HepG2 (cell line): ENCODE data around the gene TARDBP. TPM values are rescaled to one million over a fixed set of nuclear protein-coding genes. Genes with fewer than 3 reads are reported as not detected.

Source experiments
- KDM1A ChIP-seq: IDR thresholded peaks from 2 replicates; pipeline ENCODE4 v1.6.1; 2016; ENCODE audit warnings: missing compliant biosample characterization
- ONECUT2 ChIP-seq: sonication (generic); formaldehyde crosslinking; IDR thresholded peaks from 2 replicates; pipeline ENCODE4 v1.4.0; 2020; ENCODE audit warnings: missing genetic modification reagents
- PCBP1 ChIP-seq: fragments of 200-400 bp; formaldehyde crosslinking; IDR thresholded peaks from 2 replicates; pipeline ENCODE4 v1.6.1; 2017; ENCODE audit warnings: mild to moderate bottlenecking, low read depth, low read length, borderline replicate concordance
- WIZ ChIP-seq: sonication (generic); formaldehyde crosslinking; IDR thresholded peaks from 2 replicates; pipeline ENCODE4 v1.5.1; 2020; ENCODE audit warnings: mild to moderate bottlenecking, missing genetic modification reagents
- ZBTB3 ChIP-seq: sonication (generic); formaldehyde crosslinking; IDR thresholded peaks from 2 replicates; pipeline ENCODE4 v1.4.0; 2020; ENCODE audit warnings: low read depth, mild to moderate bottlenecking, moderate library complexity, missing genetic modification reagents, borderline replicate concordance
- ZFP36L2 ChIP-seq: sonication (generic); formaldehyde crosslinking; IDR thresholded peaks from 2 replicates; pipeline ENCODE4 v1.4.0; 2020; ENCODE audit warnings: missing genetic modification reagents
- ZMYM3 ChIP-seq: sonication (generic); formaldehyde crosslinking; IDR thresholded peaks from 2 replicates; pipeline ENCODE4 v1.5.1; 2020; ENCODE audit warnings: mild to moderate bottlenecking, missing genetic modification reagents
- ZNF101 ChIP-seq: sonication (generic); formaldehyde crosslinking; IDR thresholded peaks from 2 replicates; pipeline ENCODE4 v1.4.0; 2020; ENCODE audit warnings: mild to moderate bottlenecking, low read depth, missing genetic modification reagents, borderline replicate concordance
- ZNF160 ChIP-seq: sonication (generic); formaldehyde crosslinking; IDR thresholded peaks from 2 replicates; pipeline ENCODE4 v1.8.0; 2022; ENCODE audit warnings: mild to moderate bottlenecking, inconsistent platforms, missing genetic modification reagents
- ZNF20 ChIP-seq: sonication (generic); formaldehyde crosslinking; IDR thresholded peaks from 2 replicates; pipeline ENCODE4 v1.4.0; 2020; ENCODE audit warnings: mild to moderate bottlenecking, moderate library complexity, missing genetic modification reagents
- ZNF577 ChIP-seq: sonication (generic); formaldehyde crosslinking; IDR thresholded peaks from 2 replicates; pipeline ENCODE4 v1.4.0; 2020; ENCODE audit warnings: mild to moderate bottlenecking, low read depth, missing genetic modification reagents, borderline replicate concordance
- ZSCAN12 ChIP-seq: sonication (generic); formaldehyde crosslinking; IDR thresholded peaks from 2 replicates; pipeline ENCODE4 v1.9.0; 2021; ENCODE audit warnings: mild to moderate bottlenecking, missing genetic modification reagents
- polyA plus RNA-seq, 8 experiments: library from polyadenylated mRNA; depleted of rRNA in 3 of 8; stranded (reverse) in 7 of 8; unstranded in 1 of 8; fragments of >200 nt; fragmentation: Illumina TruSeq in 4 of 8; extraction: Trizol in 4 of 8; gene quantifications; 2 replicates each; pipeline versions ENCODE4 v1.2.1 to v1.2.3, GENCODE V29; 2011 to 2016; ENCODE audit warnings: low read depth in 4 of 8, missing spikeins in 1 of 8, mixed read lengths in 1 of 8; ENCODE audit not compliant: insufficient read depth in 1 of 8
- total RNA-seq, 5 experiments: library from RNA; depleted of rRNA; stranded (reverse); fragments of >200 nt; fragmentation: Illumina TruSeq; extraction: Trizol; gene quantifications; 2 replicates each; pipeline ENCODE4 v1.2.3, GENCODE V29; 2016; ENCODE audit warnings: low read depth in 1 of 5
- TF ChIP-seq, protein P1 (sequence below): sonication (generic); formaldehyde crosslinking; IDR thresholded peaks from 2 replicates; pipeline ENCODE4 v1.8.1; 2023; ENCODE audit warnings: mild to moderate bottlenecking, inconsistent platforms, moderate library complexity, missing genetic modification reagents, borderline replicate concordance
- TF ChIP-seq, protein P2 (sequence below): sonication (generic); formaldehyde crosslinking; IDR thresholded peaks from 2 replicates; pipeline ENCODE4 v1.4.0; 2020; ENCODE audit warnings: missing genetic modification reagents
- TF ChIP-seq, protein P3 (sequence below): sonication (generic); formaldehyde crosslinking; IDR thresholded peaks from 2 replicates; pipeline ENCODE4 v1.4.0; 2020; ENCODE audit warnings: mild to moderate bottlenecking, missing genetic modification reagents
- TF ChIP-seq, protein P4 (sequence below): sonication (generic); formaldehyde crosslinking; IDR thresholded peaks from 2 replicates; pipeline ENCODE4 v1.4.0; 2020; ENCODE audit warnings: missing genetic modification reagents, borderline replicate concordance
- TF ChIP-seq, protein P5 (sequence below): IDR thresholded peaks from 2 replicates; pipeline ENCODE4 v1.6.1; 2018; ENCODE audit warnings: missing genetic modification reagents

Gene TARDBP
- total and polyA plus RNA-seq, 2 of the 13 experiments (the other 11 are each of a cell fraction or from before 2014, with no cell fraction given) = 62.4 to 93.0 TPM

DNA sequence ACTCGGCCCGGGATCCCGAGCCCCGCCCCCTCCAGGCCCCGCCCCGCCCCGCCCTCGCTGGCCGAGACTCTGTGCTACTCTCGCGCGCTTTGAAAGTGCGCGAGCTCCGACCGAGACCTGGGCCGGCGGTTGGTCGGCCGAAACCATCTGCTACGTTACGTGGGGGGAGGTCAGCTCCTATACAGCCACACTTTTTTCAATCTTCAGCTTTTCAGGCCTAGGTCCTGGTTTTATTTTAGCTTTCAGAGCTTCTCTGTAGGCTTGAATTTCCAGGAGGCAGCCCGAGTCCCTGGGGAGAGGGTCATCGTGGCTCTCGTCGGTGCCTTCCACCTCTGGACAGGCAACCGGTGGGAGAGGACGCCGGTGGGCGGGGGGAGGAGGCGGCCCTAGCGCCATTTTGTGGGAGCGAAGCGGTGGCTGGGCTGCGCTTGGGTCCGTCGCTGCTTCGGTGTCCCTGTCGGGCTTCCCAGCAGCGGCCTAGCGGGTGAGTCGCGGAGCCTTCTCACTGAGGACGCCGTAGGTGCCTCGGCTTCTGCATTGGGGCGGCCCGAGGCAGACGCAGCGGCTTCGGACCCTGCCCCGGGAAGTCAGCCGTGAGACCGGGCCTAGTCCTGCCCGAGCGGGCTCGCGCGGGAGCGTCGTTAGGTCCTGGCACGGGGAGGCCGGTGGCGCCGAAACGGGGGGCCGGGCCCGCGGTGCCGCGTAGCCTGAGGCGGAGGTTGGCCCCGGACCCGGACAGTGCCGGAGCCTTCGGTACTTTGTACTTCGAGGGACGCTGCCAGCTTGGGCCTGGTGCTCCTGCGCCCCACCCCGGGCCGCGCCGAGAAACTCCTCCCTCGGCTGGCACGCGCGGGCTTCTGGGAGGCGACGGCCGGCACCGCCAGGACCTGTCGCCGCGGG is at the start of gene TARDBP (continued):
- TF ChIP-seq, protein P1, sequence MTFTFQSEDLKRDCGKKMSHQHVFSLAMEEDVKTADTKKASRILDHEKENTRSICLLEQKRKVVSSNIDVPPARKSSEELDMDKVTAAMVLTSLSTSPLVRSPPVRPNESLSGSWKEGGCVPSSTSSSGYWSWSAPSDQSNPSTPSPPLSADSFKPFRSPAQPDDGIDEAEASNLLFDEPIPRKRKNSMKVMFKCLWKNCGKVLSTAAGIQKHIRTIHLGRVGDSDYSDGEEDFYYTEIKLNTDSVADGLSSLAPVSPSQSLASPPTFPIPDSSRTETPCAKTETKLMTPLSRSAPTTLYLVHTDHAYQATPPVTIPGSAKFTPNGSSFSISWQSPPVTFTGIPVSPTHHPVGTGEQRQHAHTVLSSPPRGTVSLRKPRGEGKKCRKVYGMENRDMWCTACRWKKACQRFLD = peak; percentile 86
- TF ChIP-seq, protein P2, sequence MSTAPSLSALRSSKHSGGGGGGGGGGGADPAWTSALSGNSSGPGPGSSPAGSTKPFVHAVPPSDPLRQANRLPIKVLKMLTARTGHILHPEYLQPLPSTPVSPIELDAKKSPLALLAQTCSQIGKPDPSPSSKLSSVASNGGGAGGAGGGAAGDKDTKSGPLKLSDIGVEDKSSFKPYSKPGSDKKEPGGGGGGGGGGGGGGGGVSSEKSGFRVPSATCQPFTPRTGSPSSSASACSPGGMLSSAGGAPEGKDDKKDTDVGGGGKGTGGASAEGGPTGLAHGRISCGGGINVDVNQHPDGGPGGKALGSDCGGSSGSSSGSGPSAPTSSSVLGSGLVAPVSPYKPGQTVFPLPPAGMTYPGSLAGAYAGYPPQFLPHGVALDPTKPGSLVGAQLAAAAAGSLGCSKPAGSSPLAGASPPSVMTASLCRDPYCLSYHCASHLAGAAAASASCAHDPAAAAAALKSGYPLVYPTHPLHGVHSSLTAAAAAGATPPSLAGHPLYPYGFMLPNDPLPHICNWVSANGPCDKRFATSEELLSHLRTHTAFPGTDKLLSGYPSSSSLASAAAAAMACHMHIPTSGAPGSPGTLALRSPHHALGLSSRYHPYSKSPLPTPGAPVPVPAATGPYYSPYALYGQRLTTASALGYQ (CRISPR knock-in tag) = peak; percentile 86
- TF ChIP-seq ZNF101 (CRISPR knock-in tag) (no peak), ONECUT2 (CRISPR knock-in tag) (no peak), ZFP36L2 (no peak; the same call in 1 of the 2 replicates), ZBTB3 (no peak), ZNF20 (CRISPR knock-in tag) (peak; percentile 45; the same call in 1 of the 2 replicates), ZMYM3 (CRISPR knock-in tag) (no peak), PCBP1 (peak; percentile 85; the same call in 1 of the 2 replicates), WIZ (peak; percentile 77; the same call in 1 of the 2 replicates), ZNF160 (CRISPR knock-in tag) (peak; percentile 87), ZNF577 (CRISPR knock-in tag) (no peak), KDM1A (no peak), ZSCAN12 (0 out of 2 replicates have a peak, but pooled peaks have one; percentile 55)
- TF ChIP-seq, protein P3, sequence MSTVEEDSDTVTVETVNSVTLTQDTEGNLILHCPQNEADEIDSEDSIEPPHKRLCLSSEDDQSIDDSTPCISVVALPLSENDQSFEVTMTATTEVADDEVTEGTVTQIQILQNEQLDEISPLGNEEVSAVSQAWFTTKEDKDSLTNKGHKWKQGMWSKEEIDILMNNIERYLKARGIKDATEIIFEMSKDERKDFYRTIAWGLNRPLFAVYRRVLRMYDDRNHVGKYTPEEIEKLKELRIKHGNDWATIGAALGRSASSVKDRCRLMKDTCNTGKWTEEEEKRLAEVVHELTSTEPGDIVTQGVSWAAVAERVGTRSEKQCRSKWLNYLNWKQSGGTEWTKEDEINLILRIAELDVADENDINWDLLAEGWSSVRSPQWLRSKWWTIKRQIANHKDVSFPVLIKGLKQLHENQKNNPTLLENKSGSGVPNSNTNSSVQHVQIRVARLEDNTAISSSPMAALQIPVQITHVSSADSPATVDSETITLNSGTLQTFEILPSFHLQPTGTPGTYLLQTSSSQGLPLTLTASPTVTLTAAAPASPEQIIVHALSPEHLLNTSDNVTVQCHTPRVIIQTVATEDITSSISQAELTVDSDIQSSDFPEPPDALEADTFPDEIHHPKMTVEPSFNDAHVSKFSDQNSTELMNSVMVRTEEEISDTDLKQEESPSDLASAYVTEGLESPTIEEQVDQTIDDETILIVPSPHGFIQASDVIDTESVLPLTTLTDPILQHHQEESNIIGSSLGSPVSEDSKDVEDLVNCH (CRISPR knock-in tag) = no peak
- TF ChIP-seq, protein P4, sequence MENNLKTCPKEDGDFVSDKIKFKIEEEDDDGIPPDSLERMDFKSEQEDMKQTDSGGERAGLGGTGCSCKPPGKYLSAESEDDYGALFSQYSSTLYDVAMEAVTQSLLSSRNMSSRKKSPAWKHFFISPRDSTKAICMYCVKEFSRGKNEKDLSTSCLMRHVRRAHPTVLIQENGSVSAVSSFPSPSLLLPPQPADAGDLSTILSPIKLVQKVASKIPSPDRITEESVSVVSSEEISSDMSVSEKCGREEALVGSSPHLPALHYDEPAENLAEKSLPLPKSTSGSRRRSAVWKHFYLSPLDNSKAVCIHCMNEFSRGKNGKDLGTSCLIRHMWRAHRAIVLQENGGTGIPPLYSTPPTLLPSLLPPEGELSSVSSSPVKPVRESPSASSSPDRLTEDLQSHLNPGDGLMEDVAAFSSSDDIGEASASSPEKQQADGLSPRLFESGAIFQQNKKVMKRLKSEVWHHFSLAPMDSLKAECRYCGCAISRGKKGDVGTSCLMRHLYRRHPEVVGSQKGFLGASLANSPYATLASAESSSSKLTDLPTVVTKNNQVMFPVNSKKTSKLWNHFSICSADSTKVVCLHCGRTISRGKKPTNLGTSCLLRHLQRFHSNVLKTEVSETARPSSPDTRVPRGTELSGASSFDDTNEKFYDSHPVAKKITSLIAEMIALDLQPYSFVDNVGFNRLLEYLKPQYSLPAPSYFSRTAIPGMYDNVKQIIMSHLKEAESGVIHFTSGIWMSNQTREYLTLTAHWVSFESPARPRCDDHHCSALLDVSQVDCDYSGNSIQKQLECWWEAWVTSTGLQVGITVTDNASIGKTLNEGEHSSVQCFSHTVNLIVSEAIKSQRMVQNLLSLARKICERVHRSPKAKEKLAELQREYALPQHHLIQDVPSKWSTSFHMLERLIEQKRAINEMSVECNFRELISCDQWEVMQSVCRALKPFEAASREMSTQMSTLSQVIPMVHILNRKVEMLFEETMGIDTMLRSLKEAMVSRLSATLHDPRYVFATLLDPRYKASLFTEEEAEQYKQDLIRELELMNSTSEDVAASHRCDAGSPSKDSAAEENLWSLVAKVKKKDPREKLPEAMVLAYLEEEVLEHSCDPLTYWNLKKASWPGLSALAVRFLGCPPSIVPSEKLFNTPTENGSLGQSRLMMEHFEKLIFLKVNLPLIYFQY (CRISPR knock-in tag) = peak; percentile 40; the same call in 1 of the 2 replicates
- TF ChIP-seq, protein P5, sequence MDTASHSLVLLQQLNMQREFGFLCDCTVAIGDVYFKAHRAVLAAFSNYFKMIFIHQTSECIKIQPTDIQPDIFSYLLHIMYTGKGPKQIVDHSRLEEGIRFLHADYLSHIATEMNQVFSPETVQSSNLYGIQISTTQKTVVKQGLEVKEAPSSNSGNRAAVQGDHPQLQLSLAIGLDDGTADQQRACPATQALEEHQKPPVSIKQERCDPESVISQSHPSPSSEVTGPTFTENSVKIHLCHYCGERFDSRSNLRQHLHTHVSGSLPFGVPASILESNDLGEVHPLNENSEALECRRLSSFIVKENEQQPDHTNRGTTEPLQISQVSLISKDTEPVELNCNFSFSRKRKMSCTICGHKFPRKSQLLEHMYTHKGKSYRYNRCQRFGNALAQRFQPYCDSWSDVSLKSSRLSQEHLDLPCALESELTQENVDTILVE (CRISPR knock-in tag) = peak; percentile 60; the same call in 1 of the 2 replicates
